Caco-2 (cell line): Measurements from ENCODE around the gene USP40. TPM values are rescaled to one million over a fixed set of nuclear protein-coding genes. Genes with fewer than 3 reads are reported as not detected.

Source experiments
- BruUV-seq: library from RNA; stranded (reverse); fragments of 400-500 nt; replicated peaks from 2 replicates; lab custom pipeline; 2021; lab: Mats Ljungman, UMichigan
- CTCF ChIA-PET: fragments of 300-600 bp; sonication (Branson Sonifier 250); formaldehyde crosslinking; loops from one replicate; lab custom pipeline; 2022; ENCODE audit warnings: antibody characterized with exemption; lab: Charles Lee
- POLR2A ChIA-PET: fragments of 300-600 bp; sonication (Branson Sonifier 250); formaldehyde crosslinking; loops from one replicate; lab custom pipeline; 2022; ENCODE audit warnings: antibody characterized with exemption; lab: Charles Lee
- DNase-seq, 2 experiments: peaks; one replicate each; pipeline versions ENCODE4 v3.0.0 to v3.0.0-alpha.2; 2020 to 2022
- H3K27me3 ChIP-seq: replicated peaks from 2 replicates; pipeline ENCODE4 v1.6.0; 2011; ENCODE audit warnings: low read length; ENCODE audit not compliant: control insufficient read depth, insufficient read depth
- H3K36me3 ChIP-seq: 2 replicates; pipeline ENCODE4 v1.5.1; 2011; ENCODE audit warnings: low read length; ENCODE audit not compliant: control insufficient read depth, insufficient read depth
- H3K4me1 ChIP-seq: fragments of 250-450 bp; sonication (Bioruptor Pico); 2 replicates; pipeline ENCODE4 v1.5.1; 2020; ENCODE audit warnings: mild to moderate bottlenecking
- H3K4me3 ChIP-seq: 2 replicates; pipeline ENCODE4 v1.5.1; 2011; ENCODE audit warnings: low read depth, mild to moderate bottlenecking, control low read depth, low read length
- H3K9me3 ChIP-seq: fragments of 250-450 bp; sonication (Bioruptor Pico); 2 replicates; pipeline ENCODE4 v1.5.1; 2020; ENCODE audit warnings: mild to moderate bottlenecking, moderate library complexity
- H3K27ac Mint-ChIP-seq: one replicate; pipeline ENCODE4 v1.8.0; 2022; ENCODE audit warnings: mixed read lengths; ENCODE audit not compliant: unreplicated experiment
- H3K27me3 Mint-ChIP-seq: one replicate; pipeline ENCODE4 v1.8.0; 2022; ENCODE audit warnings: mixed read lengths; ENCODE audit not compliant: insufficient read depth, unreplicated experiment
- H3K36me3 Mint-ChIP-seq: one replicate; pipeline ENCODE4 v1.8.0; 2022; ENCODE audit warnings: mild to moderate bottlenecking, mixed read lengths; ENCODE audit not compliant: insufficient read depth, unreplicated experiment
- H3K4me1 Mint-ChIP-seq: one replicate; pipeline ENCODE4 v1.8.0; 2022; ENCODE audit warnings: low read depth, mixed read lengths; ENCODE audit not compliant: unreplicated experiment
- H3K4me3 Mint-ChIP-seq: one replicate; pipeline ENCODE4 v1.8.0; 2022; ENCODE audit warnings: mild to moderate bottlenecking, moderate library complexity, mixed read lengths; ENCODE audit not compliant: unreplicated experiment
- H3K9me3 Mint-ChIP-seq: one replicate; pipeline ENCODE4 v1.8.0; 2022; ENCODE audit warnings: mixed read lengths; ENCODE audit not compliant: unreplicated experiment
- CTCF ChIP-seq, 2 experiments: fragments of 200-600 bp in 1 of 2; IDR thresholded peaks; 1 replicate in 1 of 2; 2 replicates in 1 of 2; pipeline versions ENCODE4 v1.5.1 to v1.8.0; 2011 to 2022; ENCODE audit warnings: antibody characterized with exemption in 1 of 2, control low read depth in 1 of 2, inconsistent platforms in 1 of 2, low read depth in 1 of 2, low read length in 1 of 2, mild to moderate bottlenecking in 1 of 2, moderate library complexity in 1 of 2; ENCODE audit not compliant: insufficient read depth in 1 of 2, severe bottlenecking in 1 of 2, unreplicated experiment in 1 of 2
- intact Hi-C: fragments of 100-400 bp; cut with micrococcal nuclease; formaldehyde crosslinking; loops from one replicate; pipeline ENCODE4 v1.10.0; 2022; ENCODE audit not compliant: unreplicated experiment
- total RNA-seq: library from RNA; stranded (reverse); gene quantifications from 2 replicates; pipeline ENCODE4 v1.2.3, GENCODE V29; 2022

Gene USP40
- total RNA-seq, 1 experiment from 2014 or later = 27.8 TPM

GRCh38 chr2:233481368-233482142 is 85.0 kb downstream of the USP40 start:
- Histone ChIP-seq H3K4me1 (peaks cover 16% of the 10 kb centered on the region), H3K4me3 (no peak overlapping the region), H3K9me3 (no peaks in the 10 kb centered on the region), H3K36me3 (no peaks in the 10 kb centered on the region), H3K27me3 (no peaks in the 10 kb centered on the region)
- CTCF ChIA-PET = interaction anchor here (1.0 kb wide), 1 partner anchor 351 kb away, joined by 4 read pairs; no protein-coding TSS in a partner anchor
- DNase-seq = no peak
- BruUV-seq = no TSS peak
- Mint-ChIP-seq H3K4me1 (peaks cover 20% of the 10 kb centered on the region), H3K36me3 (peaks cover 56% of the 10 kb centered on the region), H3K4me3 (no peak overlapping the region), H3K27me3 (no peaks in the 10 kb centered on the region), H3K9me3 (no peaks in the 10 kb centered on the region), H3K27ac (peak overlapping the region; percentile 42)
- intact Hi-C loops = loop anchor here (2.0 to 5.0 kb wide), 2 partner anchors 229 to 351 kb away; no protein-coding TSS in a partner anchor
- POLR2A ChIA-PET = no interaction called here
- TF ChIP-seq CTCF (IDR thresholded peaks at IDR 0.05; ENCODE audit: insufficient read depth in 1 of 2, low read depth in 1 of 2, low read length in 1 of 2, severe bottlenecking in 1 of 2, unreplicated experiment in 1 of 2) = no peak

- Mint-ChIP-seq H3K4me1 (peaks cover 11% of the 10 kb centered on the region), H3K36me3 (peaks cover 53% of the 10 kb centered on the region), H3K27ac (peak overlapping the region; percentile 42), H3K4me3 (peak overlapping the region; percentile 31), H3K9me3 (no peaks in the 10 kb centered on the region), H3K27me3 (no peaks in the 10 kb centered on the region)
- BruUV-seq = no TSS peak
- no peaks in the 10 kb centered on the region for H3K27me3 ChIP-seq
- no peaks in the 10 kb centered on the region for H3K9me3 ChIP-seq
- peak in 1 of 2 experiments; percentile 36 for DNase-seq
- no peaks in the 10 kb centered on the region for H3K36me3 ChIP-seq
- intact Hi-C loops = loop anchor here (2.0 to 5.0 kb wide), 2 partner anchors 230 to 352 kb away; no protein-coding TSS in a partner anchor
- no peak overlapping the region for H3K4me3 ChIP-seq
- no peak for TF ChIP-seq CTCF (IDR thresholded peaks at IDR 0.05; ENCODE audit: insufficient read depth in 1 of 2, low read depth in 1 of 2, low read length in 1 of 2, severe bottlenecking in 1 of 2, unreplicated experiment in 1 of 2)
- ChIA-PET POLR2A (no interaction called here), CTCF (interaction anchor here (1.0 kb wide), 1 partner anchor 352 kb away, joined by 4 read pairs; no protein-coding TSS in a partner anchor)
- H3K4me1 ChIP-seq = peaks cover 7% of the 10 kb centered on the region
Observed at GRCh38 chr2:233480490-233481202, 85.9 kb downstream of the USP40 start.
